KOPT-K1 (cell line): ENCODE data around the gene KNDC1.

Source experiments
- H3K27ac ChIP-seq: fragments of 200-600 bp; sonication (generic); 2 replicates; pipeline ENCODE4 v1.5.1; 2016; ENCODE audit warnings: antibody characterized with exemption, mild to moderate bottlenecking, low read depth, low read length; ENCODE audit not compliant: poor library complexity, severe bottlenecking
- H3K36me3 ChIP-seq: fragments of 200-600 bp; sonication (generic); 2 replicates; pipeline ENCODE4 v1.5.1; 2017; ENCODE audit warnings: antibody characterized with exemption, mild to moderate bottlenecking, low read length, moderate library complexity; ENCODE audit not compliant: insufficient read depth
- H3K9me3 ChIP-seq: fragments of 200-600 bp; sonication (generic); 2 replicates; pipeline ENCODE4 v1.5.1; 2017; ENCODE audit warnings: antibody characterized with exemption, low read length, mild to moderate bottlenecking; ENCODE audit not compliant: insufficient read depth, poor library complexity, severe bottlenecking

Gene KNDC1

DNA sequence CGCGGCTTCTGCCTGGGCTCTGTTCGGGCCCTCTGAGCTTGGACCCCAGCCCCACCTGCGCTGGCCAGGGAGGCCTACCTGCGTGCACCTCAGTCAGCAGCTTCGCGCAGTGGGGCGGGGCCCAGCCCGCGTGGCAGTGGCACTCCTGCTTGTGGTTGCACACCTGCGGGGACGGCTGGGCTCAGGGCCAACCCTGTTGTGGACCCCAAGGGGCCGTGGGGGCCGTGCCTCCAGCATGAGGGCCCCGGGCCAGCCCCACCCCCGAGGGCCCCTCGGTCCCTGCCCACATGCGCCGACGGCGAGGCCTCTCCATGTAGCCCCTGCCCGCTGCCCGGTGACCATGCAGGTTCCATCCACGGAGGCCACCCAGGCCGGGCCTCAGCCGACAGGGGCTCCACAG, 109.3 kb downstream of the KNDC1 start:
- Histone ChIP-seq H3K36me3 (no peaks in the 10 kb centered on the region), H3K27ac (no peak overlapping the region), H3K9me3 (no peaks in the 10 kb centered on the region)

- H3K9me3 ChIP-seq = no peaks in the 10 kb centered on the region
- no peaks in the 10 kb centered on the region for H3K36me3 ChIP-seq
- no peak overlapping the region for H3K27ac ChIP-seq
These were observed 110.2 kb downstream of the KNDC1 start for GRCh38 chr10:133270204-133270603.

DNA sequence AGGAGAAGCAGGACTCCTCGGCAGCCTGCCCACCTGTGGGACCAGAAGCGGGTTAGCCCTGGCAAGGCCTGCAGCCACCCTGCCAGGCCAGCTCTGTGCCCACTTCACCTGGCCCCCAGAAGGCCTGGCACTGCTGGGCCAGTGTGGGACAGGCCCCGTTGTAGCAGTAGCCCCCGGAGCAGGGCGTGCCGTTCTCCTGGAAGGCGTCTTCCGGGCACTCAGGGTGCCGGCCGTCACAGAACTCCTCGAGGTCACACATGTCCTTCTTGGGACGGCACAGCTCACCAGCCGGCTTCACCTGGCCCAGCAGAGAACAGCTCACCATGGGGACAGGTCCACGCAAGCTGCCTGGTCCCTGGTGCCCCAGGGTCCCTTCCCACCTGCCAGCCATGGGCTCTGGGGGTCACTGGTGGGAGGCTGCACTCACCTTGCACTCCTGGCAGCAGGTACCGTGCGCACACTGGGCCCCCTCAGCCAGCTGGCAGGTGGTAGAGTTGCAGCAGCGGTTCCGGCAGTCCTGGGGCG, 110.8 kb downstream of the KNDC1 start:
- H3K36me3 ChIP-seq = no peaks in the 10 kb centered on the region
- H3K9me3 ChIP-seq = no peaks in the 10 kb centered on the region
- no peak overlapping the region for H3K27ac ChIP-seq

GRCh38 chr10:133271521-133272300, 111.7 kb downstream of the KNDC1 start:
- no peaks in the 10 kb centered on the region for H3K36me3 ChIP-seq
- H3K27ac ChIP-seq = no peak overlapping the region
- no peaks in the 10 kb centered on the region for H3K9me3 ChIP-seq

DNA sequence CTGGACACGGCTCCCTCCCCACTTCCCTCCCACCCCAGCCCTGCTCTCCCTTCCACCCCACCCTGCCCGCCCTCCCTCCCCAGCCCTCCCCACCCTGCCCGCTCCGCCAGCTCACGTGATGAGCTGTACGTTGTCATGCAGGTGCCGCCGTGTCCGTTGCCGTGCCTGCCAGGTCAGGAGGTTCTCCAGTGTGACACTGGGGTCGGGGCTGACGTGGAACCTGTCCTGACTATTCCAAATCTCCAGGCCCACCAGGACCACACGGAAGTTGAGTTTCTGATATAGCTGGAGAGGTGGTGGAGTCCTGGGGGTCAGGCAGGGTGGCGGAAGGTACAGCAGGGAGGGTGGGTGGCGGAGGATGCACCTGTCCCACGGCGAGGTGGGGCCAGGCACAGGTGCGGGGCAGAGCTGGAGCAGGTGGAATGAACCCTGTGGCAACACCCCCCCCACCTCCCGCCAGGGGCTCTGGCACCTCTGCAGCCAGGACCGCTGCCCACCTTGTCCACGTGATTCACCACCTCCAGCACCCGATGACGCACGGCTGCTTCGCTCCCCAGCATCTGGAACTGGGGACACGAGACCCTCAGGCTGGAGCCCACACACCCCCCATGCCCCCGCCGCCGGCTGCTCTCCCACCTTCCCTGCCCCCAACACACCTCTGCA, 112.4 kb downstream of the KNDC1 start:
- H3K27ac ChIP-seq = no peak overlapping the region
- H3K9me3 ChIP-seq = no peaks in the 10 kb centered on the region
- no peaks in the 10 kb centered on the region for H3K36me3 ChIP-seq

- Histone ChIP-seq H3K36me3 (0 out of 2 replicates have a peak, but pooled peaks cover under 1% of the 10 kb centered on the region), H3K27ac (no peak overlapping the region), H3K9me3 (no peaks in the 10 kb centered on the region)
These were observed 113.0 kb downstream of the KNDC1 start for GRCh38 chr10:133272964-133273420.

DNA sequence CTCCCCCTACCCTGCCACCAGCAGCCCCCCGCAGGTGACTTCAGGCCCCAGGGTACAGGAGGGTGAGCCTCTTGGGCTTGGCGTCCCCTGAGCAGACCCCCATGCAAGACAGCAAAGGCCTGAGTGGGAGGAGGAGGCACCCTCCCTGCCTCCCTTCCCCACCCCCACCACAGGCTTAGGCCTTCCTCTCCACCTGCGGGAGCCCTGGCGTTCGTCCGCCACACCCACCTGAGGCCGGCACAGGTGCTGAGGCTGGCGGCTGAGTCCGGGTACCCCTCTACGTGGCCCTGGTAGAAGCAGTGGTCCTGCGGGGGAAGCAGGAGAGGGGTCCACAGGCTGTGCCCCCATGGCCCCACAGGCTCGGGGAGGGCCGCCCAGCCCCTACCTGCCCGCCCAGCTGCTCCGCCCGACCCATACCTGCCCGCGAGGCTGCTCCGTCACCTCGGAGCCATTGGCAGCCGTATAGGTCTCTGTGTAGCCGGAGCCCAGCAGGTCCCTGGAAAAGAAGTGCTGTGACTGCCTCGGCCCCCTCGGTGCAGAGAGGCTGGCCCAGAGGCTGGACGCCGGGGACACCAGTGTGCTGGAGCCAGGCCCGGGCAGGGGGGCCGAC, 113.6 kb downstream of the KNDC1 start:
- no peak overlapping the region for H3K27ac ChIP-seq
- peaks cover 7% of the 10 kb centered on the region; the same call in 1 of the 2 replicates for H3K36me3 ChIP-seq

GRCh38 chr10:133274751-133275683, 115.0 kb downstream of the KNDC1 start:
- Histone ChIP-seq H3K27ac (no peak overlapping the region), H3K36me3 (peaks cover 20% of the 10 kb centered on the region; the same call in 1 of the 2 replicates), H3K9me3 (no peaks in the 10 kb centered on the region)

More for the DNA sequence above, 113.6 kb downstream of the KNDC1 start:
- H3K9me3 ChIP-seq = no peaks in the 10 kb centered on the region

- Histone ChIP-seq H3K36me3 (peaks cover 27% of the 10 kb centered on the region; the same call in 1 of the 2 replicates), H3K27ac (no peak overlapping the region)
These were observed 115.7 kb downstream of the KNDC1 start for GRCh38 chr10:133275684-133276092.

More at GRCh38 chr10:133275684-133276092, 115.7 kb downstream of the KNDC1 start:
- H3K9me3 ChIP-seq = no peaks in the 10 kb centered on the region
